Esophagus muscularis mucosa (tissue), 4 donors: ENCODE results near the gene TNPO1.

Source experiments
- CTCF ChIP-seq, 3 experiments: fragments of 200-600 bp in 2 of 3; fragments of 450-650 bp in 1 of 3; sonication (generic) in 2 of 3; IDR thresholded peaks; one replicate each; pipeline ENCODE4 v1.5.1; 2017 to 2019; ENCODE audit warnings: antibody characterized with exemption in 3 of 3, mild to moderate bottlenecking in 2 of 3, moderate library complexity in 1 of 3
- EP300 ChIP-seq: sonication (generic); formaldehyde crosslinking; IDR thresholded peaks from one replicate; pipeline ENCODE4 v1.6.1; 2017; ENCODE audit warnings: antibody characterized with exemption
- POLR2A ChIP-seq: fragments of 450-650 bp; IDR thresholded peaks from one replicate; pipeline ENCODE4 v1.6.1; 2017; ENCODE audit warnings: antibody characterized with exemption, moderate library complexity, mild to moderate bottlenecking, low read depth

DNA sequence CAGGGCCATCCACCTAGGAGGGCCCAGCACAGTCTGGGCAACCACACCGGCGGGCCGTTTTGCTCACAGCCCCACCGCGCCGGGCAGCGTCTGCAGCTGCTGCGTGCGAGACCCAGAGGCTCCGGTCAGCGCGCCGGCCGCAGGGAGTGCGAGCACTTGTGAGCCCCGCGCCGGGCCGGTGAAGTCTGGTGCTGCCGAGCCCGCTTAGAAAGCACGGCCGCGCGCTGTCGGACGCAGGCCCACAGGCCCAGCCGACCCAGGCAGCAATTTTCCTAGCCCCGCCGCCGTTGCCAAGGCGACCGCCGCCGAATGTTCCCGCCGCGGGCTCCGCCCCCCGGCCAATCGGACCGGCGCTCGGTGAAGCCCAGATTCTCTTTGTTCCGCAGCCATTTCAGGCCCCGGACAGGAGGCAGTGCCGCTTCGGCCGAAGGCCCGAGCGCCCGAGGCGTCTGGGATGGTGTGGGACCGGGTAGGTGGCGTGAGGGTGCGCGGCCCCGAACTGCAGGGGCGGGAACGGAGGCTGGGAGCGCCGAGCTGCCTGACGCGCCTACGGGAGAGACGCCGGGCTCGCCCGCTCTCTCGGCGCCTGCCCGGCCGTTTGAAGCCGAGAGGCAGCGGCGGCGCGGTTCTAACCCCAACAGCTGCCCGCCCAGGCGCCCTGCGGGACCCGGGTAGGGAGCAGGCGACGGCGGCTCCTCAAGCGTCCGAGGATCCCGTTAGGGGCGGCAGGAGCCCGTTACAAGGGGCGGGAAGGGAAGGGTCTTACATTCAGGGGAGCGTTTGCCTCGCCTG, at the start of gene TNPO1:
- no peak for TF ChIP-seq CTCF (IDR thresholded peaks at IDR 0.05)
- no peak for TF ChIP-seq EP300
- peak; percentile 84 for TF ChIP-seq POLR2A
